K562 (cell line): ENCODE results near the gene TGFBR3L. TPM values are rescaled to one million over a fixed set of nuclear protein-coding genes. Genes with fewer than 3 reads are reported as not detected.

Source experiments
- ATF4 ChIP-seq: fragments of 450-650 bp; formaldehyde crosslinking; IDR thresholded peaks from 2 replicates; pipeline ENCODE4 v1.4.0; 2022; ENCODE audit warnings: mild to moderate bottlenecking, moderate library complexity
- ELK1 ChIP-seq: sonication (generic); formaldehyde crosslinking; IDR thresholded peaks from 2 replicates; pipeline ENCODE4 v1.8.1; 2022; ENCODE audit warnings: missing genetic modification reagents
- ETV1 ChIP-seq: fragments of 450-650 bp; conservative IDR thresholded peaks from 2 replicates; pipeline ENCODE4 v1.6.1; 2016; ENCODE audit warnings: missing genetic modification characterization, control low read depth, low read depth, missing compliant biosample characterization
- HDAC1 ChIP-seq, 2 experiments: fragments of 450-650 bp; IDR thresholded peaks; 2 replicates each; pipeline ENCODE4 v1.6.1; 2016 to 2017; ENCODE audit warnings: inconsistent platforms in 1 of 2, mild to moderate bottlenecking in 1 of 2, moderate library complexity in 1 of 2
- HNRNPH1 ChIP-seq: fragments of 200-400 bp; formaldehyde crosslinking; optimal IDR thresholded peaks from 2 replicates; pipeline ENCODE3; 2017; ENCODE audit warnings: low read depth, mild to moderate bottlenecking, low read length, moderate library complexity
- MGA ChIP-seq: fragments of 450-650 bp; IDR thresholded peaks from 2 replicates; pipeline ENCODE4 v1.6.1; 2016; ENCODE audit warnings: mild to moderate bottlenecking, moderate library complexity
- SFPQ ChIP-seq: fragments of 200-400 bp; formaldehyde crosslinking; IDR thresholded peaks from 2 replicates; pipeline ENCODE4 v1.6.1; 2017; ENCODE audit warnings: mild to moderate bottlenecking, low read depth, low read length, moderate library complexity
- ZBTB2 ChIP-seq: fragments of 450-650 bp; IDR thresholded peaks from 2 replicates; pipeline ENCODE4 v1.6.1; 2016; ENCODE audit warnings: antibody characterized with exemption
- ZNF253 ChIP-seq: fragments of 250-450 bp; sonication (Bioruptor Pico); conservative IDR thresholded peaks from 2 replicates; pipeline ENCODE4 v1.6.1; 2021; ENCODE audit warnings: mild to moderate bottlenecking
- polyA plus RNA-seq, 8 experiments: library from polyadenylated mRNA; depleted of rRNA in 4 of 8; stranded (reverse) in 5 of 8; unstranded in 3 of 8; fragments of >200 nt; fragmentation: Nextera tagmentation in 2 of 8; fragmentation: Illumina TruSeq in 1 of 8; extraction: Ambion mirVana in 2 of 8; extraction: Trizol in 1 of 8; gene quantifications; 2 replicates each; pipeline versions ENCODE4 v1.2.1 to v1.2.3, GENCODE V29; 2011 to 2014; ENCODE audit warnings: inconsistent platforms in 1 of 8, missing spikeins in 1 of 8
- total RNA-seq, 7 experiments: library from RNA; depleted of rRNA in 6 of 7; stranded (reverse); fragments of >200 nt in 6 of 7; fragmentation: Illumina TruSeq in 2 of 7; extraction: Trizol in 2 of 7; gene quantifications; 2 replicates each; pipeline versions ENCODE4 v1.2.1 to v1.2.3, GENCODE V29; 2011 to 2021; ENCODE audit warnings: low replicate concordance in 1 of 7

TGFBR3L gene
- total and polyA plus RNA-seq, 9 of the 15 experiments (the other 6 are each of a cell fraction or from before 2014, with no cell fraction given): not detected

GRCh38 chr19:7944177-7944761, 29.6 kb downstream of the TGFBR3L start (continued):
- TF ChIP-seq MGA (peak; percentile 59), HDAC1 (IDR thresholded peaks at IDR 0.05) (peak in 1 of 2 experiments; percentile 76; a peak in 1 of 4 replicates), ZBTB2 (no peak), ETV1 (no peak), ATF4 (no peak), ELK1 (CRISPR knock-in tag) (no peak), ZNF253 (CRISPR knock-in tag) (no peak), HNRNPH1 (no peak), SFPQ (no peak)
